ENCODE data around the gene ZNF732. TPM values are rescaled to one million over a fixed set of nuclear protein-coding genes. Genes with fewer than 3 reads are reported as not detected.
"Not testable (repeated sequence)": the region's sequence is repeated elsewhere in the genome, so short reads cannot be mapped to it uniquely, and the experiment has no call there.

ZNF732 gene
- total RNA-seq, 1 donor from 2014 or later = 1.3 TPM

- Mint-ChIP-seq H3K9me3 (ENCODE audit: unreplicated experiment) (peaks cover 7% of the 10 kb centered on the region), H3K4me1 (ENCODE audit: low read depth, unreplicated experiment) (no peaks in the 10 kb centered on the region), H3K36me3 (ENCODE audit: unreplicated experiment) (peaks cover 27% of the 10 kb centered on the region), H3K27ac (ENCODE audit: unreplicated experiment) (no peak overlapping the region), H3K27me3 (ENCODE audit: unreplicated experiment) (peaks cover 9% of the 10 kb centered on the region), H3K4me3 (ENCODE audit: unreplicated experiment) (no peak overlapping the region)
- no peak for DNase-seq
- TF ChIP-seq CTCF (IDR thresholded peaks at IDR 0.05; ENCODE audit: partially characterized antibody, unreplicated experiment) = no peak
Observed at GRCh38 chr4:314296-314903, 9.1 kb upstream of the ZNF732 start.

- Mint-ChIP-seq H3K9me3 (ENCODE audit: unreplicated experiment) (peaks cover 1% of the 10 kb centered on the region), H3K4me3 (ENCODE audit: unreplicated experiment) (no peak overlapping the region), H3K4me1 (ENCODE audit: low read depth, unreplicated experiment) (no peaks in the 10 kb centered on the region), H3K36me3 (ENCODE audit: unreplicated experiment) (peaks cover 5% of the 10 kb centered on the region), H3K27me3 (ENCODE audit: unreplicated experiment) (peaks cover 3% of the 10 kb centered on the region), H3K27ac (ENCODE audit: unreplicated experiment) (no peak overlapping the region)
- no peak for TF ChIP-seq CTCF (IDR thresholded peaks at IDR 0.05; ENCODE audit: partially characterized antibody, unreplicated experiment)
- no peak for DNase-seq
Observed at GRCh38 chr4:309807-310206, 4.5 kb upstream of the ZNF732 start.

GRCh38 chr4:306551-306961 lies 1.3 kb upstream of the ZNF732 start:
- Mint-ChIP-seq H3K9me3 (ENCODE audit: unreplicated experiment) (peaks cover 2% of the 10 kb centered on the region), H3K36me3 (ENCODE audit: unreplicated experiment) (no peaks in the 10 kb centered on the region), H3K4me1 (ENCODE audit: low read depth, unreplicated experiment) (no peaks in the 10 kb centered on the region), H3K27ac (ENCODE audit: unreplicated experiment) (no peak overlapping the region), H3K27me3 (ENCODE audit: unreplicated experiment) (peaks cover 3% of the 10 kb centered on the region), H3K4me3 (ENCODE audit: unreplicated experiment) (no peak overlapping the region)
- no peak for TF ChIP-seq CTCF (IDR thresholded peaks at IDR 0.05; ENCODE audit: partially characterized antibody, unreplicated experiment)
- no peak for DNase-seq

GRCh38 chr4:304516-304915 lies 758 bp downstream of the ZNF732 start:
- not testable (repeated sequence) for H3K36me3 Mint-ChIP-seq (ENCODE audit: unreplicated experiment); H3K4me1 Mint-ChIP-seq (ENCODE audit: low read depth, unreplicated experiment); H3K9me3 Mint-ChIP-seq (ENCODE audit: unreplicated experiment); H3K27ac Mint-ChIP-seq (ENCODE audit: unreplicated experiment); H3K27me3 Mint-ChIP-seq (ENCODE audit: unreplicated experiment)
- H3K4me3 Mint-ChIP-seq (ENCODE audit: unreplicated experiment) = peak overlapping the region; percentile 91
- DNase-seq = peak; percentile 16

GRCh38 chr4:302381-302780 lies 2.9 kb downstream of the ZNF732 start:
- no peak for DNase-seq
- Mint-ChIP-seq H3K27ac (ENCODE audit: unreplicated experiment) (no peak overlapping the region), H3K27me3 (ENCODE audit: unreplicated experiment) (peaks cover 2% of the 10 kb centered on the region), H3K9me3 (ENCODE audit: unreplicated experiment) (peaks cover 3% of the 10 kb centered on the region), H3K36me3 (ENCODE audit: unreplicated experiment) (no peaks in the 10 kb centered on the region), H3K4me3 (ENCODE audit: unreplicated experiment) (no peak overlapping the region), H3K4me1 (ENCODE audit: low read depth, unreplicated experiment) (no peaks in the 10 kb centered on the region)
- TF ChIP-seq CTCF (IDR thresholded peaks at IDR 0.05; ENCODE audit: partially characterized antibody, unreplicated experiment) = no peak

Measured in glutamatergic neuron (in vitro differentiated cells).